Transverse colon (tissue), 4 donors: ENCODE results near the gene CCDC24. TPM values are rescaled to one million over a fixed set of nuclear protein-coding genes. Genes with fewer than 3 reads are reported as not detected.

Experiments used
- DNase-seq: peaks from one replicate; pipeline ENCODE4 v3.0.0-alpha.2; 2019
- H3K27ac ChIP-seq, 4 donors: fragments of 200-600 bp; sonication (generic); 2 replicates each; pipeline ENCODE4 v1.5.1; 2016 to 2018; ENCODE audit warnings: inconsistent platforms in 4 of 4
- H3K27me3 ChIP-seq: fragments of 200-600 bp; sonication (generic); 2 replicates; pipeline ENCODE4 v1.5.1; 2017; ENCODE audit warnings: inconsistent platforms
- H3K36me3 ChIP-seq, 4 donors: fragments of 200-600 bp; sonication (generic); 2 replicates each; pipeline ENCODE4 v1.5.1; 2017 to 2019; ENCODE audit warnings: inconsistent platforms in 4 of 4
- H3K4me1 ChIP-seq, 4 donors: fragments of 200-600 bp; sonication (generic); 2 replicates each; pipeline ENCODE4 v1.5.1; 2017 to 2020; ENCODE audit warnings: inconsistent platforms in 4 of 4
- H3K4me3 ChIP-seq, 4 donors: fragments of 200-600 bp; sonication (generic); 1 replicate in 1 of 4; 2 replicates in 3 of 4; pipeline versions ENCODE4 v1.5.1 to v1.6.1; 2017 to 2019; ENCODE audit warnings: inconsistent platforms in 4 of 4
- H3K9me3 ChIP-seq, 2 donors: fragments of 200-600 bp; sonication (generic); 2 replicates each; pipeline ENCODE4 v1.5.1; 2017 to 2019; ENCODE audit warnings: inconsistent platforms in 2 of 2
- EP300 ChIP-seq: sonication (generic); formaldehyde crosslinking; IDR thresholded peaks from one replicate; pipeline ENCODE4 v1.6.1; 2017; ENCODE audit warnings: antibody characterized with exemption, low read depth
- POLR2A ChIP-seq: fragments of 450-650 bp; IDR thresholded peaks from one replicate; pipeline ENCODE4 v1.6.1; 2016; ENCODE audit warnings: antibody characterized with exemption, mild to moderate bottlenecking, moderate library complexity
- POLR2AphosphoS5 ChIP-seq, 3 donors: sonication (generic); formaldehyde crosslinking; IDR thresholded peaks; one replicate each; pipeline ENCODE4 v1.6.1; 2016; ENCODE audit warnings: antibody characterized with exemption in 3 of 3
- WGBS, 2 donors: methylation state at CpG; one replicate each; pipeline ENCODE4 v1.1.5; 2018; ENCODE audit warnings: low coverage in 1 of 2; 5-methylcytosine and 5-hydroxymethylcytosine counted together
- in situ Hi-C, 4 donors: fragments of 200-750 bp; cut with MboI; loops; one replicate each; pipeline versions ENCODE4 v1.15.0 to v1.15.1; 2017; ENCODE audit warnings: low sequenced_read_pairs in 3 of 4, low pct_ligation_motif_present in 1 of 4, low pct_unique_long_range_greater_than_20kb in 1 of 4
- intact Hi-C: fragments of 100-400 bp; cut with DNase I; formaldehyde crosslinking; loops from one replicate; pipeline ENCODE4 v1.15.1; 2023; ENCODE audit warnings: low total_unique reads
- total RNA-seq, 4 donors: library from RNA; depleted of rRNA; stranded (reverse); fragments of >200 nt; gene quantifications; one replicate each; pipeline ENCODE4 v1.1.0, GENCODE V29; 2016
- TF ChIP-seq, protein P1 (sequence below), 5 experiments: fragments of 200-600 bp in 3 of 5; fragments of 450-650 bp in 2 of 5; sonication (generic) in 3 of 5; IDR thresholded peaks; 1 replicate in 2 of 5; 2 replicates in 3 of 5; pipeline ENCODE4 v1.5.1; 2016 to 2017; ENCODE audit warnings: antibody characterized with exemption in 5 of 5, inconsistent platforms in 3 of 5, mild to moderate bottlenecking in 2 of 5, moderate library complexity in 1 of 5

Gene CCDC24
- total RNA-seq, 4 donors from 2014 or later = 13.8 to 22.0 (median 17.6) TPM

DNA sequence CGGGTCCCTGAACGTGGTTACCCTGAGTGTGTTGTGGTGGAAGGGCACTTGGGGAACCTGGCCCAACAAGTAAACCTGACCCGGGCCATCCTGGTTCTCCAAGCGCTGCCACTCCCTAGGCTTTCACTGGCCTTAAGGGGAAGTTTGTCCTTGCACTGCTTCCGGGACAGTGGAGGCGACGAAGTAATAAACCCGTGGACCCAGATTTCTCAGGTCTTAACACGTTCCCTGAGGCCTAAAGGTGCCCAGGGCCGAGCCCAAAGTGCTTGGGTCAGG is 261 bp upstream of the CCDC24 start:
- TF ChIP-seq POLR2AphosphoS5 (IDR thresholded peaks at IDR 0.05) = no peak
- TF ChIP-seq, protein P1, sequence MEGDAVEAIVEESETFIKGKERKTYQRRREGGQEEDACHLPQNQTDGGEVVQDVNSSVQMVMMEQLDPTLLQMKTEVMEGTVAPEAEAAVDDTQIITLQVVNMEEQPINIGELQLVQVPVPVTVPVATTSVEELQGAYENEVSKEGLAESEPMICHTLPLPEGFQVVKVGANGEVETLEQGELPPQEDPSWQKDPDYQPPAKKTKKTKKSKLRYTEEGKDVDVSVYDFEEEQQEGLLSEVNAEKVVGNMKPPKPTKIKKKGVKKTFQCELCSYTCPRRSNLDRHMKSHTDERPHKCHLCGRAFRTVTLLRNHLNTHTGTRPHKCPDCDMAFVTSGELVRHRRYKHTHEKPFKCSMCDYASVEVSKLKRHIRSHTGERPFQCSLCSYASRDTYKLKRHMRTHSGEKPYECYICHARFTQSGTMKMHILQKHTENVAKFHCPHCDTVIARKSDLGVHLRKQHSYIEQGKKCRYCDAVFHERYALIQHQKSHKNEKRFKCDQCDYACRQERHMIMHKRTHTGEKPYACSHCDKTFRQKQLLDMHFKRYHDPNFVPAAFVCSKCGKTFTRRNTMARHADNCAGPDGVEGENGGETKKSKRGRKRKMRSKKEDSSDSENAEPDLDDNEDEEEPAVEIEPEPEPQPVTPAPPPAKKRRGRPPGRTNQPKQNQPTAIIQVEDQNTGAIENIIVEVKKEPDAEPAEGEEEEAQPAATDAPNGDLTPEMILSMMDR (IDR thresholded peaks at IDR 0.05) = no peak
- TF ChIP-seq POLR2A = no peak
- TF ChIP-seq EP300 = no peak
- Histone ChIP-seq H3K36me3 (no peaks in the 10 kb centered on the region), H3K9me3 (no peaks in the 10 kb centered on the region), H3K27me3 (no peaks in the 10 kb centered on the region), H3K27ac (peak overlapping the region; percentile 83 to 88 (median 87)), H3K4me1 (peaks cover 5 to 32% (median 22%) of the 10 kb centered on the region in 4 donors), H3K4me3 (peak overlapping the region; percentile 31 to 64 (median 58))
- DNase-seq = no peak
- in situ Hi-C loops = loop anchor here in 1 of 4 donors (10.0 kb wide), 1 partner anchor 54 kb away; no protein-coding TSS in a partner anchor
- 0% methylated on average over 8 of the region's 10 CpGs; no CpG with 5 or more reads in 1 of the 2 donors for WGBS, 2 donors
- intact Hi-C loops = no loop called here

DNA sequence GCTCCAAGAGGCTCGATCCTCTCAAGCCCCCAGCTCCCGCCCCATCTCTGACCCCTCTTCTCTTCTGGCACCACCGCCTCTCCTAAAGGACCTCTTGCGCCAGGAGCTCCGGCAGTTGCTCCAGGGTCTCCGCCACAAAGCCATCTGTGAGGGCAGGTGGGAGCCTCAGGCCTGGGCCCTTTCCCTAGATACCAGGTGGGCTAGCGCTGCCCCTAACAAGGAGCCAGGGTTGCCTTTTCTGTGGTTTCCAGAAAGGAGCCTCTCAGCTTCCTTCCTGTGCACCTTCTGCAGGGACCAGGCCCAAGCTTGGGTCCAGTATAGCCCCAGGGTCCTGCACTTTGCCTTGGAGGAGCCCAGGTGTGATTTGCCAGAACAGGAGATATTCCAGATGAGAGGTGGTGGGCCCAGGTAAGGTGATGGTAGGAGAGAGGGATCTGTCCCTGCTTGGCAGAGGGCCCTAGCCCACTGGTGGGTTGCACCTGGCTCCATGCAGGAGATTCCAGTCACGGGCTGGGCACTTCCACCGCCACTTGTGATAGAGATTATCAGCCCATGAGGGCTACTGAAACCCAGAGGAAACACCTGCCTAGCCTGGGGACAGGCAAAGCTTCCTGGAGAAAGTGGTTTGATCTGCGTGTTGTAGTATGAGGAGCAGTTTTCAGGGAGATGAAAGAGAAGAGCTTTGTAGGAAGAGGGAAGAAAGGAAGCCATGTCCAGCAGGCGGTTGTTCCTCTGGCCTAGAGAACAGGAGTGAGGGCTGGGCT is 1.0 kb downstream of the CCDC24 start:
- Histone ChIP-seq H3K9me3 (no peaks in the 10 kb centered on the region), H3K4me3 (peak overlapping the region; percentile 31 to 64 (median 58)), H3K36me3 (no peaks in the 10 kb centered on the region), H3K27ac (peak overlapping the region; percentile 83 to 88 (median 87)), H3K27me3 (no peaks in the 10 kb centered on the region), H3K4me1 (peaks cover 5 to 25% (median 16%) of the 10 kb centered on the region in 4 donors)
- intact Hi-C loops = no loop called here
- TF ChIP-seq EP300 (no peak), POLR2AphosphoS5 (IDR thresholded peaks at IDR 0.05) (no peak), POLR2A (no peak)
- TF ChIP-seq, protein P1 (IDR thresholded peaks at IDR 0.05) = no peak
- in situ Hi-C loops = loop anchor here in 1 of 4 donors (10.0 kb wide), 1 partner anchor 52 kb away; no protein-coding TSS in a partner anchor
- no peak for DNase-seq
- WGBS, 2 donors = 55 to 61% methylated on average over 3 to 11 of the region's 11 CpGs

DNA sequence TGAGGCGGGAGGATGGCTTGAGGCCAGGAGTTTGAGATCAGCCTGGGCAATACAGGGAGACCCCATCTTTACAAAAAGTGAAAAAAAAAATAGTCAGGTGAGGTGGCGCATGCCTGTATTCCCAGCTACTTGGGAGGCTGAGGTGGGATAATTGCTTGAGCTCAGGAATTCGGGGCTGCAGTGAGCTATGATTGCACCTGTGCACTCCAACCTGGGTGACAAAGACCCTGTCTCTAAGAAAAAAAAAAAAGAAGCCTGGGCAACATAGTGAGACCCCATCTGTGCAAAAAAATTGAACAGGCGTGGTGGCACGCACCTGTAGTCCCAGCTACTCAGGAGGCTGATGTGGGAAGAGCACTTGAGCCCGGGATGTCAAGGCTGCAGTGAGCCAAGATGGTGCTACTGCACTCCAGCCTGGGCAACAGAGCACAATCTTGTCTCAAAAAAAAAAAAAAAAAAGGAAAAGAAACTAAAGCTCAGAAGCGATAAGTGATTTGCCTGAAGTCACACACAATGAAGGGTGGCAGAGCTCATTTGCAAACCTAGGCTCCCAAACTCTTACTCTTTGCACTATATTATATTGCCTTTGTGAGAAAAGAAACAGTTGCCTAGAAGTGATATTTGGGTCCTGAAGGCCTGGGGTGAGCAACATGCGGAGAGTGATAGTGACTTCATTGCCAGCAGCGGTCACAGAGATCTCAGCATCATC is 2.0 kb downstream of the CCDC24 start:
- Histone ChIP-seq H3K9me3 (no peaks in the 10 kb centered on the region), H3K4me3 (no peak overlapping the region), H3K27me3 (no peaks in the 10 kb centered on the region), H3K27ac (no peak overlapping the region), H3K36me3 (no peaks in the 10 kb centered on the region), H3K4me1 (peaks cover 5 to 23% (median 17%) of the 10 kb centered on the region in 4 donors)
- TF ChIP-seq POLR2A (no peak), EP300 (no peak), POLR2AphosphoS5 (IDR thresholded peaks at IDR 0.05) (no peak)
- TF ChIP-seq, protein P1 (IDR thresholded peaks at IDR 0.05) = no peak
- no peak for DNase-seq
- in situ Hi-C loops = loop anchor here in 1 of 4 donors (10.0 kb wide), 1 partner anchor 51 kb away; no protein-coding TSS in a partner anchor
- WGBS, 2 donors = 93 to 94% methylated on average over 6 to 9 of the region's 9 CpGs
- intact Hi-C loops = no loop called here

DNA sequence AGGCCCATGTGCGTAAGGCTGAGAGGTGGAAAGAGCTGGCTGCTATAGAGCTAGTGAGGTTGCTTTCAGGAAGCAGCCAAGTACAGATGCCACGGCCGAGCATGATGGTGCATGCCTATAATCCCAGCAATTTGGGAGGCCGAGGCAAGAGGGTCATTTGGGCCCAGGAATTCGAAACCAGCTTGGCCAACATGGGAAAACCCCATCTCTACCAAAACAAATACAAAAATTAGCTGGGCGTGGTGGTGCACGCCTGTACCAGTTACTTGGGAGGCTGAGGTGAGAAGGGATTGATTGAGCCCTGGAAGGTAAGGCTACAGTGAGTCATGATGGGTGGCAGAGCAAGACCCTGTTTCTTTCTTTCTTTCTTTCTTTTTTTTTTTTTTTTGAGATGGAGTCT is 2.7 kb downstream of the CCDC24 start:
- in situ Hi-C loops = loop anchor here in 1 of 4 donors (10.0 kb wide), 1 partner anchor 51 kb away; no protein-coding TSS in a partner anchor
- Histone ChIP-seq H3K36me3 (no peaks in the 10 kb centered on the region), H3K27me3 (no peaks in the 10 kb centered on the region), H3K4me1 (peaks cover 5 to 23% (median 17%) of the 10 kb centered on the region in 4 donors), H3K27ac (no peak overlapping the region), H3K4me3 (no peak overlapping the region), H3K9me3 (no peaks in the 10 kb centered on the region)
- no peak for DNase-seq
- intact Hi-C loops = no loop called here
- 75 to 89% methylated on average over 5 to 7 of the region's 7 CpGs for WGBS, 2 donors
- TF ChIP-seq POLR2AphosphoS5 (IDR thresholded peaks at IDR 0.05) = no peak
- TF ChIP-seq POLR2A = no peak
- TF ChIP-seq, protein P1 (IDR thresholded peaks at IDR 0.05) = no peak
- no peak for TF ChIP-seq EP300
